ENCODE data around the gene EFL1.

GRCh38 chr15:82143390-82144385, 118.8 kb downstream of the EFL1 start:
- TF ChIP-seq, protein P1, sequence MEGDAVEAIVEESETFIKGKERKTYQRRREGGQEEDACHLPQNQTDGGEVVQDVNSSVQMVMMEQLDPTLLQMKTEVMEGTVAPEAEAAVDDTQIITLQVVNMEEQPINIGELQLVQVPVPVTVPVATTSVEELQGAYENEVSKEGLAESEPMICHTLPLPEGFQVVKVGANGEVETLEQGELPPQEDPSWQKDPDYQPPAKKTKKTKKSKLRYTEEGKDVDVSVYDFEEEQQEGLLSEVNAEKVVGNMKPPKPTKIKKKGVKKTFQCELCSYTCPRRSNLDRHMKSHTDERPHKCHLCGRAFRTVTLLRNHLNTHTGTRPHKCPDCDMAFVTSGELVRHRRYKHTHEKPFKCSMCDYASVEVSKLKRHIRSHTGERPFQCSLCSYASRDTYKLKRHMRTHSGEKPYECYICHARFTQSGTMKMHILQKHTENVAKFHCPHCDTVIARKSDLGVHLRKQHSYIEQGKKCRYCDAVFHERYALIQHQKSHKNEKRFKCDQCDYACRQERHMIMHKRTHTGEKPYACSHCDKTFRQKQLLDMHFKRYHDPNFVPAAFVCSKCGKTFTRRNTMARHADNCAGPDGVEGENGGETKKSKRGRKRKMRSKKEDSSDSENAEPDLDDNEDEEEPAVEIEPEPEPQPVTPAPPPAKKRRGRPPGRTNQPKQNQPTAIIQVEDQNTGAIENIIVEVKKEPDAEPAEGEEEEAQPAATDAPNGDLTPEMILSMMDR (conservative IDR thresholded peaks at IDR 0.05 in 1 of 2, IDR thresholded peaks at IDR 0.05 in 1 of 2; ENCODE audit: low read depth in 1 of 2, low read length in 2 of 2): no peak
- no peak for TF ChIP-seq EZH2 (IDR thresholded peaks at IDR 0.05; ENCODE audit: low read length, missing control alignments)

Measured in fibroblast of lung (primary cell).